Activated T-helper 1 cell treated with anti-CD3 and anti-CD28 coated beads, Interleukin-12 subunit alpha, Interleukin-12 subunit beta, Interleukin-2, Interleukin-4 antibody, amounts not matched to agents 30 ng/mL and 10 ng/mL and 1 ng/mL, durations not matched to agents 14 hours and 24 hours and 36 hours (primary cell): ENCODE results near the gene MRPS7. TPM values are rescaled to one million over a fixed set of nuclear protein-coding genes. Genes with fewer than 3 reads are reported as not detected.

ENCODE experiments used
- DNase-seq: peaks from one replicate; pipeline ENCODE4 v3.0.0; 2021; ENCODE audit warnings: low spot score
- H3K27ac Mint-ChIP-seq: one replicate; pipeline ENCODE4 v1.8.0; 2021; ENCODE audit warnings: mild to moderate bottlenecking, mixed read lengths
- H3K27me3 Mint-ChIP-seq: one replicate; pipeline ENCODE4 v1.8.0; 2022; ENCODE audit warnings: mild to moderate bottlenecking, moderate library complexity, mixed read lengths; ENCODE audit not compliant: insufficient read depth
- H3K36me3 Mint-ChIP-seq: one replicate; pipeline ENCODE4 v1.8.0; 2021; ENCODE audit warnings: low read depth, mixed read lengths
- H3K4me1 Mint-ChIP-seq: one replicate; pipeline ENCODE4 v1.8.0; 2021; ENCODE audit warnings: low read depth, mixed read lengths
- H3K4me3 Mint-ChIP-seq: one replicate; pipeline ENCODE4 v1.8.0; 2021; ENCODE audit warnings: mild to moderate bottlenecking, moderate library complexity, mixed read lengths
- H3K9me3 Mint-ChIP-seq: one replicate; pipeline ENCODE4 v1.8.0; 2021; ENCODE audit warnings: mixed read lengths
- intact Hi-C: fragments of 100-400 bp; cut with micrococcal nuclease; formaldehyde crosslinking; loops from one replicate; pipeline ENCODE4 v1.15.1; 2024
- total RNA-seq: library from RNA; stranded (reverse); gene quantifications from 2 replicates; pipeline ENCODE4 v1.2.3, GENCODE V29; 2022

Gene MRPS7
- total RNA-seq, 1 donor from 2014 or later, result 126 TPM

- Mint-ChIP-seq H3K27ac (peak overlapping the region; percentile 2), H3K27me3 (no peaks in the 10 kb centered on the region), H3K36me3 (peaks cover 6% of the 10 kb centered on the region), H3K9me3 (no peaks in the 10 kb centered on the region), H3K4me1 (peaks cover 20% of the 10 kb centered on the region), H3K4me3 (no peak overlapping the region)
- no peak for DNase-seq
- intact Hi-C loops, result no loop called here
These were observed 52.4 kb downstream of the MRPS7 start for GRCh38 chr17:75313941-75314551.

GRCh38 chr17:75315541-75316243 is 54.0 kb downstream of the MRPS7 start:
- no peaks in the 10 kb centered on the region for H3K9me3 Mint-ChIP-seq
- DNase-seq, result no peak
- no peaks in the 10 kb centered on the region for H3K27me3 Mint-ChIP-seq
- intact Hi-C loops, result loop anchor here (1.0 kb wide), 1 partner anchor 18 kb away; no protein-coding TSS in a partner anchor
- H3K4me3 Mint-ChIP-seq, result no peak overlapping the region
- H3K36me3 Mint-ChIP-seq, result peaks cover 13% of the 10 kb centered on the region
- peaks cover 20% of the 10 kb centered on the region for H3K4me1 Mint-ChIP-seq
- peak overlapping the region; percentile 81 for H3K27ac Mint-ChIP-seq

Other genes with a start within 250 kb of the MRPS7 start
- 77.8 and 78.1 TPM in 2 replicates for gene MRPL58, start 249.2 kb upstream of the MRPS7 start, total RNA-seq
- 152 and 165 TPM in 2 replicates for gene ATP5PD, start 214.9 kb upstream of the MRPS7 start, total RNA-seq
- 21.2 and 22.6 TPM in 2 replicates for gene KCTD2, start 214.7 kb upstream of the MRPS7 start, total RNA-seq
- gene SLC16A5, start 173.9 kb upstream of the MRPS7 start, total RNA-seq, result 5.5 and 7.2 TPM in 2 replicates
- 11.6 and 13.0 TPM in 2 replicates for gene ARMC7, start 151.9 kb upstream of the MRPS7 start, total RNA-seq
- 80.0 and 80.1 TPM in 2 replicates for gene NT5C, start 130.1 kb upstream of the MRPS7 start, total RNA-seq
- 271 and 299 TPM in 2 replicates for gene JPT1, start 107.4 kb upstream of the MRPS7 start, total RNA-seq
- 649 and 656 TPM in 2 replicates for gene SUMO2, start 78.9 kb upstream of the MRPS7 start, total RNA-seq
- 122 and 129 TPM in 2 replicates for gene NUP85, start 56.2 kb upstream of the MRPS7 start, total RNA-seq
- gene GGA3, start 273 bp upstream of the MRPS7 start, total RNA-seq, result 93.4 and 94.3 TPM in 2 replicates
- 49.0 and 49.3 TPM in 2 replicates for gene MIF4GD, start 9.4 kb downstream of the MRPS7 start, total RNA-seq
- gene SLC25A19, start 27.6 kb downstream of the MRPS7 start, total RNA-seq, result 119 and 126 TPM in 2 replicates
- gene GRB2, start 143.8 kb downstream of the MRPS7 start, total RNA-seq, result 172 and 183 TPM in 2 replicates
- gene TMEM94, start 194.8 kb downstream of the MRPS7 start, total RNA-seq, result 67.0 and 70.4 TPM in 2 replicates